Liver (tissue), 9 donors: ENCODE data around the gene VGLL4. TPM values are rescaled to one million over a fixed set of nuclear protein-coding genes. Genes with fewer than 3 reads are reported as not detected.

ENCODE experiments used
- DNase-seq: peaks from one replicate; pipeline ENCODE4 v3.0.0-alpha.2; 2017; ENCODE audit warnings: low spot score
- H3K27ac ChIP-seq, 2 donors: one replicate each; pipeline ENCODE4 v1.7.0; 2013; ENCODE audit warnings: inconsistent platforms in 2 of 2, low read length in 2 of 2, control low read depth in 1 of 2, low read depth in 1 of 2, mild to moderate bottlenecking in 1 of 2
- H3K27me3 ChIP-seq, 4 donors: one replicate each; pipeline versions ENCODE4 v1.6.1 to v1.7.0; 2013; ENCODE audit warnings: low read length in 3 of 4, inconsistent platforms in 1 of 4, mild to moderate bottlenecking in 1 of 4, moderate library complexity in 1 of 4; ENCODE audit not compliant: control insufficient read depth in 4 of 4, insufficient read depth in 4 of 4
- H3K36me3 ChIP-seq, 4 donors: one replicate each; pipeline versions ENCODE4 v1.6.1 to v1.7.0; 2013; ENCODE audit warnings: low read length in 3 of 4, mild to moderate bottlenecking in 3 of 4, low read depth in 1 of 4, moderate library complexity in 1 of 4; ENCODE audit not compliant: control insufficient read depth in 4 of 4, insufficient read depth in 3 of 4
- H3K4me1 ChIP-seq, 4 donors: one replicate each; pipeline versions ENCODE4 v1.6.1 to v1.7.0; 2013; ENCODE audit warnings: low read length in 3 of 4, mild to moderate bottlenecking in 3 of 4, moderate library complexity in 1 of 4; ENCODE audit not compliant: control insufficient read depth in 4 of 4, insufficient read depth in 4 of 4
- H3K4me3 ChIP-seq, 3 donors: one replicate each; pipeline versions ENCODE4 v1.6.1 to v1.7.0; 2013; ENCODE audit warnings: low read length in 3 of 3, control low read depth in 1 of 3, low read depth in 1 of 3, mild to moderate bottlenecking in 1 of 3
- H3K9ac ChIP-seq, 2 donors: one replicate each; pipeline ENCODE4 v1.7.0; 2013; ENCODE audit warnings: low read length in 2 of 2, mild to moderate bottlenecking in 2 of 2, moderate library complexity in 2 of 2, control low read depth in 1 of 2, low read depth in 1 of 2
- H3K9me3 ChIP-seq, 4 donors: one replicate each; pipeline versions ENCODE4 v1.6.1 to v1.7.0; 2013; ENCODE audit warnings: low read length in 3 of 4; ENCODE audit not compliant: control insufficient read depth in 4 of 4
- ATF3 ChIP-seq: IDR thresholded peaks from 2 replicates; pipeline ENCODE4 v1.6.1; 2016; ENCODE audit warnings: antibody characterized with exemption
- CTCF ChIP-seq: fragments of 150-350 bp; IDR thresholded peaks from 2 replicates; pipeline ENCODE4 v1.5.1; 2017; ENCODE audit warnings: improper control_type of control experiment, low read depth, low read length; ENCODE audit not compliant: missing input control
- EGR1 ChIP-seq, 2 donors: IDR thresholded peaks; 2 replicates each; pipeline ENCODE4 v1.6.1; 2016 to 2018; ENCODE audit warnings: antibody characterized with exemption in 2 of 2, low read depth in 2 of 2
- FOXA1 ChIP-seq: IDR thresholded peaks from 2 replicates; pipeline ENCODE4 v1.6.1; 2016; ENCODE audit warnings: antibody characterized with exemption
- FOXA2 ChIP-seq: IDR thresholded peaks from 2 replicates; pipeline ENCODE4 v1.6.1; 2016; ENCODE audit warnings: antibody characterized with exemption
- GABPA ChIP-seq, 2 donors: IDR thresholded peaks in 1 of 2; conservative IDR thresholded peaks in 1 of 2; 2 replicates each; pipeline ENCODE4 v1.6.1; 2016; ENCODE audit warnings: antibody characterized with exemption in 2 of 2, mild to moderate bottlenecking in 1 of 2, moderate library complexity in 1 of 2
- HNF4A ChIP-seq, 2 donors: conservative IDR thresholded peaks; 2 replicates each; pipeline ENCODE4 v1.6.1; 2016; ENCODE audit warnings: antibody characterized with exemption in 2 of 2, mild to moderate bottlenecking in 2 of 2
- HNF4G ChIP-seq: IDR thresholded peaks from 2 replicates; pipeline ENCODE4 v1.6.1; 2016; ENCODE audit warnings: antibody characterized with exemption
- JUND ChIP-seq, 2 donors: IDR thresholded peaks; 2 replicates each; pipeline ENCODE4 v1.6.1; 2016; ENCODE audit warnings: antibody characterized with exemption in 2 of 2
- MAX ChIP-seq: IDR thresholded peaks from 2 replicates; pipeline ENCODE4 v1.6.1; 2016; ENCODE audit warnings: antibody characterized with exemption
- NR2F2 ChIP-seq: IDR thresholded peaks from 2 replicates; pipeline ENCODE4 v1.6.1; 2016; ENCODE audit warnings: antibody characterized with exemption
- RAD21 ChIP-seq, 2 donors: IDR thresholded peaks; 2 replicates each; pipeline ENCODE4 v1.6.1; 2016; ENCODE audit warnings: antibody characterized with exemption in 2 of 2, mild to moderate bottlenecking in 2 of 2
- REST ChIP-seq: IDR thresholded peaks from 2 replicates; pipeline ENCODE4 v1.6.1; 2016; ENCODE audit warnings: antibody characterized with exemption, mild to moderate bottlenecking
- RXRA ChIP-seq, 2 donors: IDR thresholded peaks; 2 replicates each; pipeline ENCODE4 v1.6.1; 2017 to 2018; ENCODE audit warnings: antibody characterized with exemption in 2 of 2, mild to moderate bottlenecking in 1 of 2
- SP1 ChIP-seq: IDR thresholded peaks from 2 replicates; pipeline ENCODE4 v1.6.1; 2018; ENCODE audit warnings: antibody characterized with exemption, mild to moderate bottlenecking
- TAF1 ChIP-seq: conservative IDR thresholded peaks from 2 replicates; pipeline ENCODE4 v1.6.1; 2016; ENCODE audit warnings: antibody characterized with exemption, mild to moderate bottlenecking
- YY1 ChIP-seq: IDR thresholded peaks from 2 replicates; pipeline ENCODE4 v1.6.1; 2016; ENCODE audit warnings: antibody characterized with exemption, mild to moderate bottlenecking
- ZBTB33 ChIP-seq: IDR thresholded peaks from 2 replicates; pipeline ENCODE4 v1.6.1; 2016; ENCODE audit warnings: antibody characterized with exemption
- WGBS: extraction: QIAGEN DNeasy Blood & Tissue Kit; methylation state at CpG from one replicate; pipeline ENCODE4 v1.1.7; 2013; 5-methylcytosine and 5-hydroxymethylcytosine counted together
- polyA plus RNA-seq, 2 donors: library from polyadenylated mRNA; stranded (reverse) in 1 of 2; unstranded in 1 of 2; fragments of 200-250 nt in 1 of 2; fragments of >200 nt in 1 of 2; fragmentation: Nextera tagmentation in 1 of 2; extraction: Ambion mirVana in 1 of 2; gene quantifications; one replicate each; pipeline versions ENCODE4 v1.2.1 to v1.2.3, GENCODE V29; 2013 to 2015
- total RNA-seq, 2 donors: library from RNA; depleted of rRNA; stranded (reverse); fragments of >200 nt; gene quantifications; one replicate each; pipeline ENCODE4 v1.2.3, GENCODE V29; 2014
- donor health status: healthy.
- donor health status: healthy.
- donor health status: healthy.
- donor health status: healthy.
- donor health status: healthy.

Gene VGLL4
- 10 to 100 TPM; 14.3 to 27.9 TPM for total RNA-seq
- 10 to 100 TPM in 1 of 2 donors, 1 to 10 TPM in 1; 7.2 to 11.7 TPM for polyA plus RNA-seq

- no peaks in the 10 kb centered on the region for H3K36me3 ChIP-seq
- no peaks in the 10 kb centered on the region for H3K27me3 ChIP-seq
- H3K4me3 ChIP-seq: peak within 1 kb of the TSS; percentile 55 to 93 (median 65)
- H3K9ac ChIP-seq: peak within 1 kb of the TSS; percentile 95 to 98
- H3K9me3 ChIP-seq: no peaks in the 10 kb centered on the region
- WGBS: under 1% methylated on average over 24 of the region's 24 CpGs
- peak within 1 kb of the TSS; percentile 94 for H3K27ac ChIP-seq
- TF ChIP-seq ATF3 (no peak), HNF4A (conservative IDR thresholded peaks at IDR 0.05) (no peak), FOXA1 (no peak), JUND (IDR thresholded peaks at IDR 0.05) (no peak), REST (peak; percentile 16), CTCF (no peak), NR2F2 (peak; percentile 26), HNF4G (no peak), RXRA (IDR thresholded peaks at IDR 0.05) (no peak), RAD21 (IDR thresholded peaks at IDR 0.05) (peak; percentile 59 to 70), EGR1 (IDR thresholded peaks at IDR 0.05; ENCODE audit: low read depth in 2 of 2) (peak; percentile 44 to 63), SP1 (peak; percentile 32), TAF1 (peak; percentile 73), GABPA (IDR thresholded peaks at IDR 0.05 in 1 of 2, conservative IDR thresholded peaks at IDR 0.05 in 1 of 2) (peak in 1 of 2 donors; percentile 69), ZBTB33 (no peak), MAX (peak; percentile 95), YY1 (peak; percentile 87), FOXA2 (no peak)
- H3K4me1 ChIP-seq: peaks cover 0 to 11% (median 5%) of the 10 kb centered on the region in 4 donors
- peak; percentile 76 for DNase-seq
Observed at GRCh38 chr3:11643605-11644087, at the start of gene VGLL4. TSS of gene VGLL4 (minus strand) at chr3:11643915. CDS start at chr3:11643518, 397 bp downstream.
